Measurements from ENCODE around the gene KCNG1. TPM values are rescaled to one million over a fixed set of nuclear protein-coding genes. Genes with fewer than 3 reads are reported as not detected.

KCNG1 gene
- total and polyA plus RNA-seq, 2 donors (not counting 1 experiment from before 2014, with no cell fraction given) = 16.9 to 57.7 TPM

DNA sequence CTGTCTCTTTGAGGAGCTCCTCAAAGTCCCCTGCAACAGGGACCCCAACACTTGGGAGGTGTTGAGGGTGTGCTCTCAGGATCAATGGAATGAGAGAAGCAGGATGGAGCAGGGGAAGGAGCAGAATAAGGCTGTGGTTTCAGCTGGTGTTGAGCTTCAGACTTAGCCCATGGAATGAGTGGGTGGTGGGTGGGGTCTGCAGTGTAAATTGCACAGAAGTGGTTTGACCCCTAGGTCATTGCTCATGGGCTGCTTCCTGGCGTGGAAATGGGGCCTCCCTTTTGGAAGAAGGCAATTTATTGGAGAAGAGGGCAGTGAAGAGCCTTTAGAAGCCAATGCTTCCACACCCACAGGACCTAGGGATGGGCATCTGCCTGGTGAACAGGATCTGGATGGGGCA lies 37.0 kb upstream of the KCNG1 start:
- DNase-seq = no peak
- peaks cover 27% of the 10 kb centered on the region for H3K27me3 Mint-ChIP-seq

DNA sequence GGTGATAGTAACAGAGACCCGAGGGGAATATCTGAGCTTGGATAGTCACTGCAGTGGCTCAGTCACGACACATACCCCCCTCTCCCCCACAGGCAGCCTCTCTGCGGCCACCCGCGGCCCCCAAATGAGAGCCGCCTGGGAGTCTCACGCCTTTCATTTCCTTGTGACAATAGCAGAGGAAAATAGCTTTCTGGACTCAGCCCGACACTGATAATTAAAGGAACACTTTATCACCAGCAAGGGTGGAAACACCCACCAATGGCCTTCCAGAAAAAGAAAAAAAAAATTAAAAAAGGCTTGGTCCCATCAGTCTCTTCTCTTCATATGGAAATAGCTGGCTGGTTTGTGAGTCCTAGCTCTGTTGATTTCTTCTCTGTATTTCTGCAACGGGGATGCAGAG lies 35.1 kb upstream of the KCNG1 start:
- no peak overlapping the region for H3K9ac ChIP-seq (ENCODE audit: low read length)
- H2AFZ ChIP-seq (ENCODE audit: insufficient read depth, low read depth, low read length, poor library complexity, severe bottlenecking) = no peak overlapping the region
- intact Hi-C loops (cut with micrococcal nuclease) = no loop called here
- DNase-seq = no peak
- H3K9me3 ChIP-seq (ENCODE audit: control extremely low read depth in 1 of 3, control insufficient read depth in 2 of 3, insufficient read depth in 1 of 3, low read length in 2 of 3) = peaks cover 0 to 8% (median 3%) of the 10 kb centered on the region in 3 donors
- ChIA-PET CTCF (no interaction called here), POLR2A (no interaction called here)
- H3K4me2 ChIP-seq (replicated peaks; ENCODE audit: low read depth, low read length, poor library complexity, severe bottlenecking) = no peak overlapping the region
- Mint-ChIP-seq H3K4me3 (no peak overlapping the region), H3K27ac (no peak overlapping the region), H3K9me3 (ENCODE audit: insufficient read depth) (no peaks in the 10 kb centered on the region), H3K4me1 (no peaks in the 10 kb centered on the region), H3K27me3 (peaks cover 38% of the 10 kb centered on the region)
- no peaks in the 10 kb centered on the region for H3K4me1 ChIP-seq (ENCODE audit: control insufficient read depth in 2 of 2, insufficient read depth in 2 of 2, low read length in 2 of 2)
- H4K20me1 ChIP-seq (ENCODE audit: control insufficient read depth, insufficient read depth, low read length, poor library complexity, severe bottlenecking) = no peaks in the 10 kb centered on the region
- TF ChIP-seq, protein P1, sequence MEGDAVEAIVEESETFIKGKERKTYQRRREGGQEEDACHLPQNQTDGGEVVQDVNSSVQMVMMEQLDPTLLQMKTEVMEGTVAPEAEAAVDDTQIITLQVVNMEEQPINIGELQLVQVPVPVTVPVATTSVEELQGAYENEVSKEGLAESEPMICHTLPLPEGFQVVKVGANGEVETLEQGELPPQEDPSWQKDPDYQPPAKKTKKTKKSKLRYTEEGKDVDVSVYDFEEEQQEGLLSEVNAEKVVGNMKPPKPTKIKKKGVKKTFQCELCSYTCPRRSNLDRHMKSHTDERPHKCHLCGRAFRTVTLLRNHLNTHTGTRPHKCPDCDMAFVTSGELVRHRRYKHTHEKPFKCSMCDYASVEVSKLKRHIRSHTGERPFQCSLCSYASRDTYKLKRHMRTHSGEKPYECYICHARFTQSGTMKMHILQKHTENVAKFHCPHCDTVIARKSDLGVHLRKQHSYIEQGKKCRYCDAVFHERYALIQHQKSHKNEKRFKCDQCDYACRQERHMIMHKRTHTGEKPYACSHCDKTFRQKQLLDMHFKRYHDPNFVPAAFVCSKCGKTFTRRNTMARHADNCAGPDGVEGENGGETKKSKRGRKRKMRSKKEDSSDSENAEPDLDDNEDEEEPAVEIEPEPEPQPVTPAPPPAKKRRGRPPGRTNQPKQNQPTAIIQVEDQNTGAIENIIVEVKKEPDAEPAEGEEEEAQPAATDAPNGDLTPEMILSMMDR (IDR thresholded peaks at IDR 0.05) = no peak
- no peak for TF ChIP-seq EZH2 (IDR thresholded peaks at IDR 0.05; ENCODE audit: borderline replicate concordance, insufficient read depth, low read depth, low read length, poor library complexity, severe bottlenecking)
- ATAC-seq (ENCODE audit: low read depth) = no peak
- H3K36me3 ChIP-seq (replicated peaks in 1 of 2; ENCODE audit: control extremely low read depth in 1 of 2, control insufficient read depth in 1 of 2, extremely low read depth in 1 of 2, insufficient read depth in 2 of 2, low read length in 1 of 2) = no peaks in the 10 kb centered on the region
- H3K79me2 ChIP-seq (ENCODE audit: control insufficient read depth, insufficient read depth, low read length) = no peaks in the 10 kb centered on the region
- no peak overlapping the region for H3K4me3 ChIP-seq (ENCODE audit: control extremely low read depth in 1 of 5, extremely low read depth in 1 of 5, insufficient read depth in 1 of 5, low read depth in 2 of 5, low read length in 4 of 5)
- 40% methylated on average over 7 of the region's 9 CpGs for WGBS (ENCODE audit: insufficient coverage)
- peaks cover 0 to 10% (median 0%) of the 10 kb centered on the region in 4 experiments for H3K27me3 ChIP-seq (replicated peaks in 1 of 4; ENCODE audit: control extremely low read depth in 1 of 4, control insufficient read depth in 3 of 4, insufficient read depth in 4 of 4, low read length in 3 of 4)
- no peak overlapping the region for H3K27ac ChIP-seq (ENCODE audit: low read length in 2 of 2)

More for the DNA sequence above, 37.0 kb upstream of the KCNG1 start:
- Histone ChIP-seq H3K4me2 (replicated peaks; ENCODE audit: low read depth, low read length, poor library complexity, severe bottlenecking) (no peak overlapping the region), H3K27ac (ENCODE audit: low read length in 2 of 2) (no peak overlapping the region), H3K9ac (ENCODE audit: low read length) (no peak overlapping the region), H3K79me2 (ENCODE audit: control insufficient read depth, insufficient read depth, low read length) (no peaks in the 10 kb centered on the region), H3K4me1 (ENCODE audit: control insufficient read depth in 2 of 2, insufficient read depth in 2 of 2, low read length in 2 of 2) (no peaks in the 10 kb centered on the region), H3K9me3 (ENCODE audit: control extremely low read depth in 1 of 3, control insufficient read depth in 2 of 3, insufficient read depth in 1 of 3, low read length in 2 of 3) (peaks cover 0 to 8% (median 3%) of the 10 kb centered on the region in 3 donors), H2AFZ (ENCODE audit: insufficient read depth, low read depth, low read length, poor library complexity, severe bottlenecking) (no peak overlapping the region), H3K27me3 (replicated peaks in 1 of 4; ENCODE audit: control extremely low read depth in 1 of 4, control insufficient read depth in 3 of 4, insufficient read depth in 4 of 4, low read length in 3 of 4) (peaks cover 0 to 10% (median 0%) of the 10 kb centered on the region in 4 experiments), H3K36me3 (replicated peaks in 1 of 2; ENCODE audit: control extremely low read depth in 1 of 2, control insufficient read depth in 1 of 2, extremely low read depth in 1 of 2, insufficient read depth in 2 of 2, low read length in 1 of 2) (no peaks in the 10 kb centered on the region), H4K20me1 (ENCODE audit: control insufficient read depth, insufficient read depth, low read length, poor library complexity, severe bottlenecking) (no peaks in the 10 kb centered on the region), H3K4me3 (ENCODE audit: control extremely low read depth in 1 of 5, extremely low read depth in 1 of 5, insufficient read depth in 1 of 5, low read depth in 2 of 5, low read length in 4 of 5) (no peak overlapping the region)
- no peak overlapping the region for H3K27ac Mint-ChIP-seq
- intact Hi-C loops (cut with micrococcal nuclease) = no loop called here
- ChIA-PET POLR2A (no interaction called here), CTCF (no interaction called here)
- H3K4me1 Mint-ChIP-seq = no peaks in the 10 kb centered on the region
- H3K4me3 Mint-ChIP-seq = no peak overlapping the region
- WGBS (ENCODE audit: insufficient coverage) = 20% methylated on average over 1 of the region's 1 CpG
- no peak for ATAC-seq (ENCODE audit: low read depth)
- no peaks in the 10 kb centered on the region for H3K9me3 Mint-ChIP-seq (ENCODE audit: insufficient read depth)
- TF ChIP-seq, protein P1 (IDR thresholded peaks at IDR 0.05) = no peak
- TF ChIP-seq EZH2 (IDR thresholded peaks at IDR 0.05; ENCODE audit: borderline replicate concordance, insufficient read depth, low read depth, low read length, poor library complexity, severe bottlenecking) = no peak
